NCI-H128 (cell line): ENCODE data around the gene ADAT1.
"Not testable (repeated sequence)": the region's sequence is repeated elsewhere in the genome, so short reads cannot be mapped to it uniquely, and the experiment has no call there.

ENCODE experiments used
- DNase-seq: peaks from one replicate; lab custom pipeline; 2025; ENCODE audit not compliant: unreplicated experiment; lab: John Stamatoyannopoulos, UW

The ADAT1 gene

DNA sequence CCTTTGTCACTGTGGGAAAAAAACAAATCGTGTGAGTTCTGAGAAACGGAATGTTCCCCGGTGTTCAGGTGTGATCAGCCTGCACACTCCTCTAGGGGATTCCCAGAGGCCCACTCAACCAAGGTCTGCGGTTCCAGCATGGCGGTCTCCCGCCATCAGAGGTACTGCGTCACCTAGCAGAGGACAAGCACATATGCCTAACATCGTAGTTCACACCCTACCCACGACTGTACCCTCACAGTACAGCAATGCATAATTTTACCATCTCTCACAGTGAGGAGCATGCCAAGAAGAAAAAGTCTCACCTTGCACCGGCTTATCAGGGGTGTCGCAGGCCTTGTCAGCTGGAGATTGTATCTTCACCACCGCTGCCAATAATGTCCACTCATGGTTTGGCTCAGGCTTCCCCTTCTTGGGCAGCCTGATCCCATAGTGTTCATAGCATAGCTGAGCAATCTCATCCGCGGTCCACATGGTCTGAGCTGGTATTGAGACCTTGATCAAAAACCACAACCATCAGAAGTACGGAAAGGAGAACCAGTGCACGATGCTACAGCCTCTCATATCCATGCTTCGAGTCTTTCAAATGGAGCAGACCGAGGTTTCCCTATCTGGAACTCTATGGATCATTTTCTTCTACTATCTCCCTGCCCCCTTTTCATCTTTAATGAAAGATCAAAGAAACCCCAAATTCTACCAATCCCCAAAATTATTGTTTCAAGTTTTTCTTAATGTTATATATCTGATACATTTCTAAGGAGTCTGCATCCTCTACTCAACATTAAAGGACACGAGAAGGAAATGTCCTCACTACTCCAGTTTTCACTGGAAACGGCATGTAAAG, 2.5 kb downstream of the ADAT1 start:
- no peak for DNase-seq

DNA sequence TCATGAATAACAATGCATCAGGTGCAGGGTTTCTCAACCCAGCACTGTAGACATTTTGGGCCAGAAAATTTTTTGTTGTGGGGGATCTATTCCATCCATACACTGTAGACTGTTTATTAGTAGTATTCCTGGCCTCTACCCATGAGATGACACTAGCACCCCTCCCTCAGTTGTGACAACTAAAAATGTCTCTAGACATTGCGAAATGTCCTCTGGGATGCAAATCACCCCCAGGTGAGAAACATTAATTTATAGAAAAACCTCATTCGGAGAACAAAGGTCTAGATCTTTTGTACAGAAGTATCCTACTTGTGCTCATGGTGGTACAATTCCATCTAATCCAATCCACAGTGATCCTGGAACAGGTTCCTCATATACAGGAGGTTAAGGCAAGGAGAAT, 4.3 kb downstream of the ADAT1 start:
- no peak for DNase-seq

DNA sequence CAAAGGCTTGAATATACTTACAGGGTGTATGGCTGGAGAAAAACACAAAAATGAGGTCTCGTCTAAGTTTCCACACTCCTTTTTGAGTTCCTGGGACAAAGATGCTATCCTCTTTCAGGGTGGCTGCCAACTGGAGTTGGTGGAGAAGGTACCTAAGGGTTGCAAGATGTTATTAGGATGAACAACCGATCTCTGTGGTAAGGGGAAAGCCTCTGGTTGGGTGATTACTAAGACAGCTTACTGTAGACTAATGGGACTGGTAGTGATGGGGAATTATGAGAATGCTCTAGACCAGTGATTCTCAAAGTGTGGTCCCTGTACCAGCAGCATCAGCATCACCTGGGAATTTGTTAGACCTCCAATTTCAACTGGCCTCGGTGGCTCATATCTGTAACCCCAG, 6.0 kb downstream of the ADAT1 start:
- DNase-seq: no peak

DNA sequence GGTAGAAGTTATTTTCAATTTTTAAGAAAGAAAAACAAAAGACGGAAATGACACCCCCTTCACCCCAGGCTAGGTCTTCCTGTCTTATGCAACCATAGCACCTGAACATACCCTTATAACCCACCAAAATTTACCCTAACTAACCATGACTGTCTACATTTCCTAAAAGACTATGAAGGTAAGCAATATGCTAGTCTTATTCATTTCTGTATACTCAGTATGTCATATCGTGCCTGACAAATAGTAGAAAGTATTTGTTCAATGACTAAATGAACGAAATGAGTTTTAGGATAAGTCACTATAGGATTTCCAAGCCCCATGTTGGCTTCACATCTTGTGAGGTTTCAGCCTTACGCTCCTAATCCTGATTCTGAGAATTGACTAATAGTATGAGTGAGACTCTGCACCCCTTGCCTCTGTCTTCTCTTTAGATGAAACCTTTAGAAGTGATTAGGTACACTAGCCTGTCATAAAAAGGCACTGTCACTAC, 6.5 kb downstream of the ADAT1 start:
- no peak for DNase-seq

GRCh38 chr16:75615619-75616018, 7.5 kb downstream of the ADAT1 start:
- no peak for DNase-seq

DNA sequence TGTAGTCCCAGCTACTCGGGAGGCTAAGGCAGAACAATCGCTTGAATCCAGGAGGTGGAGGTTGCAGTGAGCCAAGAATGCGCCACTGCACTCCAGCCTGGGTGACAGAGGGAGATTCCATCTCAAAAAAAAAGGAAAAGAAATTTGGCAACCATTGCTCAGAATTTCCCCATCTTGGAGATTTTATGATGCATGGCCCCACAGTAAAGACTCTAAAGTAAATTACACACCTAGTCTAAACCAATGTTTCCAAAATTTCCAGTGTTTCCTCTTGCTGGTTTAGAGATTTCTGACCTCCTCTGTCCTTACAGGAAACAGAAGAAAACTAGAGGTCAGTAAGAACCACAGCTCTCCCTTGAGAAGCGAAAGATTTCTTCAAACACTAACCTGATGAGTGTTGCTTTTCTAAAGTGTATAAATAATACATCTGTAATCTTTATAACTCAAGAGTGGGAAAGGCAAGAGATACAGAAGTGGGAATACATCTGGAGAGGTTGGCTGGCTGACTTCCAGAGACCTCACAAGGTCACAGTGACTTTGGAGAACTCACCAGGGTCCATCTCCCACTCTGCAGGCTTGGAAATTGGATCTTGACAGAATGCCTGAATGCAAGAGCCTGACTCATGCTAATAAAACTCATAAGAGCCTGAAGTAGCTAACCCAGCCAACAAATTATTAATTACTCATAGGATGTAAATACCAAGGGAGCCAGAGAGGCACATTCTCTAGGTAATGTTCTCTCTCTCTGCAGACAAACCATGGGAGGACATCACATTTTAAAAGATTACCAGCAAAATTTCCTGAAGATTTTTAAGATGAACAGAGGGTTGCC, 8.8 kb downstream of the ADAT1 start:
- no peak for DNase-seq

DNA sequence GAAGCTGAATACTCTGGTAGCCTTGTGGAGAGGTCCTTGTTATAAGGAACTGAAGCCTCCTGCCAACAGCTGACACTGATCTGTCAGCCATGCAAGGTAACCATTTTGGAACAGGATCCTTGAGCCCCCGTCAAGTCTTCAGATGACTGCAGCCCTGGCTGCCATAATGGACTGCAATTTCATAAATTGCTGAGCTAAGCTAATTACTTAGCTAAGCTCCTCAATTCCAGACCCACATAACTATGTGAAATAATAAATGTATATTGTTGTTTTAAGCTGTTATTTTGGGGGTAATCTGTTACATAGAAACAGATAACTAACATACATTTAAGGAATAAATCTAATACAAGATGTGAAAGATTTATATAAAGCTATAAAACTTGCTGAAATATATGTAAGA, 16.6 kb downstream of the ADAT1 start:
- DNase-seq: no peak

- DNase-seq: no peak
These were observed 19.8 kb downstream of the ADAT1 start for GRCh38 chr16:75603241-75603640.

- no peak for DNase-seq
These were observed 23.4 kb downstream of the ADAT1 start for GRCh38 chr16:75599452-75600277.

GRCh38 chr16:75593825-75594820, 29.0 kb downstream of the ADAT1 start:
- DNase-seq: no peak

- DNase-seq: no peak
These were observed 29.8 kb downstream of the ADAT1 start for GRCh38 chr16:75593308-75593707.

DNA sequence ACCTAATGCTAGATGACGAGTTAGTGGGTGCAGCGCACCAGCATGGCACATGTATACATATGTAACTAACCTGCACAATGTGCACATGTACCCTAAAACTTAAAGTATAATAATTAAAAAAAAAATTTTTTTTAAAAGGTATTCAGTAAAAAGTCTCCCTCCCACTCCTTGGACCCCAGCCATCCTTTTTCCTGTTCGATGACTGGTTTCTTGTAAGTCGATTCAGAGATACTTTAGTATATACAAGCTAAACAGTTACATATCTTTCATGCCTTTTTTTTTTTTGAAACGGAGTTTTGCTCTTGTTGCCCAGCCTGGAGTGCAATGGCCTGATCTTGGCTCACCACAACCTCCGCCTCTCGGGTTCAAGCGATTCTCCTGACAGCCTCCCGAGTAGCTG, 31.2 kb downstream of the ADAT1 start:
- not testable (repeated sequence) for DNase-seq

DNA sequence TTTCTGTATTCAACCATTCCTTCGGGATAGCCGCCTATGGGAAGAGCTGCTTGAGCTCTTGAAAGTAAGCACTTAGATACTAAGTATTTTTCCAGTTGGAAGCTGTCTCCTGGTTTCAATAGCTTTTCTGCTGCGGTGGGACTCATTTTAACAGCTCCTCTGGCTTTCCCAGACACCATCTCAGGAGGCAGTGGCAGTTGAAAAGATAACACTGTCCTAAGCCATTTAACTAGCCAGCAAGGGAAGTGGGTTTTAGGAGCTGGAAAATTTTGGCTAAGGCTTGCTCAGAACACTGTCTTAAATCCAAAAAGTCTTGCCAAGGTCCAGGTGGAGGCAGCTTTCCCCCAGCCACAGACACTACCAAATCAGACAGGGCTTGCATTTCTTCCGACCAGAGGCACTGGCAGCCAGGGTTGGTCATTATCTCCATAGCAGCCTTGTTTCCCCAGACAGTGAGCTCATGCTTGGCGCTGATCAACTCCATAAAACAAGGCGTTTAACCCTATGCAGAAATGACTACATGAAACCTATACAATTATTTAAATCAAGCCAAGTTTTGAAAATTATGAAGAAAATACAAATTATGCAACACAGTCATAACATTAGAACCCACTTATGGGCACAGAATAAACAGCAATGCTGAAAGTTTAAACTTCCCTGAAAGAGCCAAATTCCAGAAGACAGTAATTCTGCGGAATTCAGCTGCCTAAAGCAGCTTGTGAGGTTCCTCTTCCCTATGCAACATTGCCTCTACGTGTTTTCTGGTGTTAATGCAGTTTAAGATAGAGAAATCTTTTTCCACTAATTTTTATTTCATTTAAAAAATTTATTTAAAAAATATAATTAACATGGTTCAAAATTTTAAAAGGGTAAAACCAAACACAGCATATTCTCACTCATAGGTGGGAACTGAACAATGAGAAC, 31.9 kb downstream of the ADAT1 start:
- no peak for DNase-seq

DNA sequence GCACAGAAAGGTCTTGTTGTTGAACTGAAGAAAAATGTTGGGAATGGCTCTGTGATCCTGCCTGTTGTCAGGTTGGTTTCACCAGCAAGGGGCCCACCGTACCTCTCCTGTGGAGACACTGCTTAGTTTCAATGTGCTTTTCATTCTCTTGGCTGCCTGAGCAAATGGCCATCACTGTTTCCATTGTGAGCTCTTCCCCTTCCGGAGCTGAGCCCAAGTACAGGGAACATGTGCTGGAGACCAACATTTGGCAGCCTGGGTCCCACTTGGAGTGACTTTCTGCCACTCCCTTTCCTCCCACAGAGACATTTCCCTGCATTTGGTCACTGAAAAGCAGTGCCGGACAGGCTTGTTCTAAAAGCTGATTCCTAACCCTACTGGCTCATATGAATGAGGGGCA, 33.8 kb downstream of the ADAT1 start:
- no peak for DNase-seq

DNA sequence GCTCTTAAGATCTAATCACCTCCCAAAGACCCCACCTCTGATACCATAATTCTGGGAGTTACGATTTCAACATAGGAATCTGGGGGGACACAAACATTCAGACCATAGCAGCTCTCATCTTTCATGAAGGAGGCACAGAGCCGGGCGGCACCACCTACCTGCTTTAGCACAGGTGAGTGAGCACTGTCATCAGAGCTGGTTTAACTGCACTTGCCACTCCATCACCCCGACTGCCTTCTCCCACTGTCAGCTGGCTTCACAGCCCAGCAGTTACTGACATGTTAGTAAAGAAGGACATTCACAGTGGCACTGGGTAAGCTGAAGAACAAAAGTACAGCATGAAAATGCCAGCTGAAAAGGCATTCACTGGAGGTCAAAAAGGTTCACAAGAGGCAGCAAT, 34.4 kb downstream of the ADAT1 start:
- DNase-seq: no peak

- no peak for DNase-seq
These were observed 39.0 kb downstream of the ADAT1 start for GRCh38 chr16:75584108-75584507.

- DNase-seq: no peak
These were observed 43.7 kb downstream of the ADAT1 start for GRCh38 chr16:75579281-75579834.

DNA sequence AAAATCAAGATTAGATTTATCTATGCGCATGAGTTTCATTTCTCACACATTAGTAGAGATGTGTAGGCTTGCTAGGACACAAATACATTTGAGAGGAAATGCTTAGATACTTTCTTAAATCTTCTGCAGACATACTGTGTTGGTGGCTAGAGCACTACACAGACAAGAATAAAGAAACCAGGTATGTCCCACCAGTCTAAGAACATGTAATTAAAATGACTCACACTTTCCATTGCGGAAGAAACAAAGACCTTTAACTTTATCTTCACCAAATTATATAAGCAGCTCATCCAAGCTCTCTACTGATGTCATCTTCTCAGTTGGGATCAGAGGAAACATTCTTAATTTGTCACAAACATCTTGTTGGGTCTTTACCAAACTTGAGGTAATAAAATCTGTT, 44.4 kb downstream of the ADAT1 start:
- DNase-seq: no peak

DNA sequence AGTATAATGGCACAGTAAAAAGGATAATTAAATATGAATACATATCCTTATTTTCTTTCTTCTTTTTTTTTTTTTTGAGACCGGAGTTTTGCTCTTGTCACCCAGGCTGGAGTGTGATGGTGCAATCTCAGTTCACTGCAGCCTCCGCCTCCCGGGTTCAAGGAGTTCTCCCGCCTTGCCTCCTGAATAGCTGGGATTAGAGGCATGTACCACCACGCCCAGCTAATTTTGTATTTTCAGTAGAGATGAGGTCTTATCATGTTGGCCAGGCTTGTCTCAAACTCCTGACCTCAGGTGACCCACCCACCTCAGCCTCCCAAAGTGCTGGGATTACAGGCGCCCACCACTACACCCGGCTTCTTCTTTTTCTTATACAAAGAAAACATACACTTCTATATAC, 44.9 kb downstream of the ADAT1 start:
- no peak for DNase-seq
